Measurements from ENCODE around the gene HOXB5.

The HOXB5 gene

GRCh38 chr17:48601207-48601538 is 7.6 kb upstream of the HOXB5 start:
- DNase-seq: no peak

- no peak for DNase-seq
These were observed 6.9 kb upstream of the HOXB5 start for GRCh38 chr17:48600244-48601098.

- no peak for DNase-seq
These were observed 5.8 kb upstream of the HOXB5 start for GRCh38 chr17:48599354-48599753.

GRCh38 chr17:48598736-48599135 is 5.2 kb upstream of the HOXB5 start:
- DNase-seq: no peak

- peak; percentile 83 for DNase-seq
These were observed 4.4 kb upstream of the HOXB5 start for GRCh38 chr17:48597778-48598631.

GRCh38 chr17:48597528-48597777 is 3.9 kb upstream of the HOXB5 start:
- no peak for DNase-seq

GRCh38 chr17:48596735-48597527 is 3.4 kb upstream of the HOXB5 start:
- peak; percentile 52 for DNase-seq

GRCh38 chr17:48596000-48596734 is 2.6 kb upstream of the HOXB5 start:
- no peak for DNase-seq

GRCh38 chr17:48595278-48595999 is 1.9 kb upstream of the HOXB5 start:
- no peak for DNase-seq

- no peak for DNase-seq
These were observed 1.1 kb upstream of the HOXB5 start for GRCh38 chr17:48594538-48595277.

- DNase-seq: peak; percentile 82
These were observed 410 bp upstream of the HOXB5 start for GRCh38 chr17:48593840-48594537.

GRCh38 chr17:48592577-48592976 is 1.0 kb downstream of the HOXB5 start:
- no peak for DNase-seq

GRCh38 chr17:48592057-48592514 is 1.5 kb downstream of the HOXB5 start:
- peak; percentile 46 for DNase-seq

- no peak for DNase-seq
These were observed 2.1 kb downstream of the HOXB5 start for GRCh38 chr17:48591255-48592056.

GRCh38 chr17:48590607-48591161 is 2.9 kb downstream of the HOXB5 start:
- DNase-seq: no peak

- peak; percentile 40 for DNase-seq
These were observed 3.6 kb downstream of the HOXB5 start, which contains the start of gene HOXB3 for GRCh38 chr17:48589831-48590606. Gene HOXB3 (minus strand): TSS chr17:48590241. CDS start chr17:48552474, 37,767 bp downstream.

GRCh38 chr17:48589060-48589830 is 4.3 kb downstream of the HOXB5 start:
- DNase-seq: peak; percentile 46

GRCh38 chr17:48588528-48588927 is 5.1 kb downstream of the HOXB5 start:
- DNase-seq: no peak

Data from NCI-H2029 treated with DMSO at 0.1 percent for 48 hours (cell line).